Breast epithelium (tissue), 4 donors: Measurements from ENCODE around the gene TUBB4B. TPM values are rescaled to one million over a fixed set of nuclear protein-coding genes. Genes with fewer than 3 reads are reported as not detected.

Experiments
- DNase-seq, 2 donors: peaks; one replicate each; pipeline ENCODE4 v3.0.0-alpha.2; 2019; ENCODE audit warnings: low spot score in 2 of 2
- H3K27ac ChIP-seq, 2 donors: fragments of 200-600 bp; sonication (generic) in 1 of 2; one replicate each; pipeline ENCODE4 v1.5.1; 2016 to 2019; ENCODE audit warnings: mild to moderate bottlenecking in 1 of 2
- H3K27me3 ChIP-seq, 2 donors: fragments of 200-600 bp; sonication (generic) in 1 of 2; one replicate each; pipeline versions ENCODE4 v1.5.1 to v1.6.0; 2017 to 2019; ENCODE audit warnings: control low read depth in 1 of 2, mild to moderate bottlenecking in 1 of 2
- H3K36me3 ChIP-seq: fragments of 200-600 bp; one replicate; pipeline ENCODE4 v1.5.1; 2019
- H3K4me1 ChIP-seq, 2 donors: fragments of 200-600 bp; sonication (generic); one replicate each; pipeline ENCODE4 v1.5.1; 2016 to 2019; ENCODE audit warnings: control low read depth in 1 of 2
- H3K4me3 ChIP-seq, 3 donors: fragments of 200-600 bp; sonication (generic); 1 replicate in 2 of 3; 2 replicates in 1 of 3; pipeline ENCODE4 v1.5.1; 2016 to 2019; ENCODE audit warnings: mild to moderate bottlenecking in 3 of 3, moderate library complexity in 2 of 3
- H3K9me3 ChIP-seq, 2 donors: fragments of 200-600 bp; sonication (generic) in 1 of 2; one replicate each; pipeline ENCODE4 v1.5.1; 2016 to 2019; ENCODE audit warnings: control low read depth in 1 of 2
- CTCF ChIP-seq, 3 donors: fragments of 450-650 bp; IDR thresholded peaks; one replicate each; pipeline ENCODE4 v1.5.1; 2016 to 2017; ENCODE audit warnings: antibody characterized with exemption in 3 of 3, mild to moderate bottlenecking in 3 of 3, moderate library complexity in 3 of 3
- POLR2A ChIP-seq: fragments of 450-650 bp; IDR thresholded peaks from one replicate; pipeline ENCODE4 v1.6.1; 2016; ENCODE audit warnings: antibody characterized with exemption, mild to moderate bottlenecking, moderate library complexity
- POLR2AphosphoS5 ChIP-seq, 3 donors: sonication (generic); formaldehyde crosslinking; IDR thresholded peaks; one replicate each; pipeline ENCODE4 v1.6.1; 2017; ENCODE audit warnings: antibody characterized with exemption in 3 of 3
- intact Hi-C: fragments of 100-400 bp; cut with DNase I; formaldehyde crosslinking; loops from one replicate; pipeline ENCODE4 v1.15.1; 2023; ENCODE audit warnings: low total_unique reads
- total RNA-seq, 3 donors: library from RNA; depleted of rRNA; stranded (reverse); fragments of >200 nt; gene quantifications; one replicate each; pipeline ENCODE4 v1.1.0, GENCODE V29; 2016

The TUBB4B gene
- total RNA-seq, 3 donors from 2014 or later: 112 to 188 (median 183) TPM

GRCh38 chr9:137228968-137229896 is 11.9 kb upstream of the TUBB4B start:
- no peak for TF ChIP-seq POLR2A
- no peak for TF ChIP-seq CTCF (IDR thresholded peaks at IDR 0.05)
- TF ChIP-seq POLR2AphosphoS5 (IDR thresholded peaks at IDR 0.05): no peak
- Histone ChIP-seq H3K36me3 (no peaks in the 10 kb centered on the region), H3K4me1 (peaks cover under 1 to 7% of the 10 kb centered on the region in 2 donors), H3K27me3 (peaks cover 16 to 63% of the 10 kb centered on the region in 2 donors), H3K9me3 (no peaks in the 10 kb centered on the region), H3K4me3 (no peak overlapping the region), H3K27ac (no peak overlapping the region)
- DNase-seq: no peak
- intact Hi-C loops: loop anchor here (5.0 kb wide), 1 partner anchor 97 kb away; no protein-coding TSS in a partner anchor

- H3K4me3 ChIP-seq: no peak overlapping the region
- H3K27me3 ChIP-seq: peaks cover 24 to 71% of the 10 kb centered on the region in 2 donors
- DNase-seq: no peak
- H3K36me3 ChIP-seq: no peaks in the 10 kb centered on the region
- H3K4me1 ChIP-seq: peaks cover 0 to 7% of the 10 kb centered on the region in 2 donors
- intact Hi-C loops: loop anchor here (5.0 to 10.0 kb wide), 2 partner anchors 98 to 115 kb away; partner anchors contain the start of gene DPP7
- TF ChIP-seq POLR2AphosphoS5 (IDR thresholded peaks at IDR 0.05) (no peak), CTCF (IDR thresholded peaks at IDR 0.05) (no peak), POLR2A (no peak)
- no peak overlapping the region for H3K27ac ChIP-seq
- no peaks in the 10 kb centered on the region for H3K9me3 ChIP-seq
Measured at GRCh38 chr9:137229903-137230704, 11.0 kb upstream of the TUBB4B start.

GRCh38 chr9:137230705-137231371 is 10.2 kb upstream of the TUBB4B start, which contains the start of gene SLC34A3:
Gene SLC34A3 (plus strand): TSS chr9:137230901. CDS start chr9:137231703, 802 bp downstream.
- H3K36me3 ChIP-seq: no peaks in the 10 kb centered on the region
- peaks cover 0 to 7% of the 10 kb centered on the region in 2 donors for H3K4me1 ChIP-seq
- H3K27ac ChIP-seq: no peak within 1 kb of the TSS
- DNase-seq: no peak
- H3K9me3 ChIP-seq: no peaks in the 10 kb centered on the region
- intact Hi-C loops: loop anchor here (10.0 kb wide), 1 partner anchor 116 kb away; the partner anchor contains the start of gene DPP7
- H3K4me3 ChIP-seq: no peak within 1 kb of the TSS
- TF ChIP-seq CTCF (IDR thresholded peaks at IDR 0.05) (no peak), POLR2AphosphoS5 (IDR thresholded peaks at IDR 0.05) (no peak), POLR2A (no peak)
- peaks cover 27 to 79% of the 10 kb centered on the region in 2 donors for H3K27me3 ChIP-seq

- Histone ChIP-seq H3K4me3 (no peak overlapping the region), H3K27me3 (peaks cover 27 to 80% of the 10 kb centered on the region in 2 donors), H3K9me3 (no peaks in the 10 kb centered on the region), H3K4me1 (peaks cover 0 to 10% of the 10 kb centered on the region in 2 donors), H3K27ac (no peak overlapping the region), H3K36me3 (no peaks in the 10 kb centered on the region)
- DNase-seq: no peak
- no peak for TF ChIP-seq CTCF (IDR thresholded peaks at IDR 0.05)
- no peak for TF ChIP-seq POLR2AphosphoS5 (IDR thresholded peaks at IDR 0.05)
- intact Hi-C loops: loop anchor here (10.0 kb wide), 1 partner anchor 117 kb away; the partner anchor contains the start of gene DPP7
Measured at GRCh38 chr9:137231372-137232039, 9.6 kb upstream of the TUBB4B start.
